Measurements from ENCODE around the gene ATRAID.
A peak's percentile ranks its signal among the peaks of the same experiment; 100 is the strongest.

ATRAID gene

GRCh38 chr2:27211241-27211942 is 449 bp upstream of the ATRAID start:
- H3K36me3 ChIP-seq (ENCODE audit: control insufficient read depth in 4 of 4, insufficient read depth in 4 of 4, low read length in 3 of 4) = peaks cover 8 to 45% (median 23%) of the 10 kb centered on the region in 4 experiments

GRCh38 chr2:27212626-27213471 is 1.0 kb downstream of the ATRAID start:
- no peaks in the 10 kb centered on the region for H3K9me3 ChIP-seq (ENCODE audit: control extremely low read depth in 1 of 5, control insufficient read depth in 4 of 5, insufficient read depth in 2 of 5, low read depth in 1 of 5, low read length in 4 of 5)
- POLR2A ChIA-PET = interaction anchor here (0.6 kb wide), 1 partner anchor 79 kb away, joined by 5 read pairs; no protein-coding TSS in a partner anchor
- H3K4me3 ChIP-seq (ENCODE audit: control insufficient read depth in 1 of 7, extremely low read depth in 1 of 7, insufficient read depth in 4 of 7, low read depth in 2 of 7, low read length in 6 of 7) = peak overlapping the region; percentile 89 to 100 (median 96)
- 7% methylated on average over 30 of the region's 34 CpGs for WGBS (ENCODE audit: insufficient coverage)
- H3K36me3 ChIP-seq (ENCODE audit: control insufficient read depth in 4 of 4, insufficient read depth in 4 of 4, low read length in 3 of 4) = peaks cover 3 to 36% (median 13%) of the 10 kb centered on the region in 4 experiments
- peak overlapping the region; percentile 93 to 97 for H3K27ac ChIP-seq (ENCODE audit: insufficient read depth in 1 of 2, low read depth in 1 of 2, low read length in 2 of 2, poor library complexity in 1 of 2, severe bottlenecking in 2 of 2)
- no peaks in the 10 kb centered on the region for H3K27me3 ChIP-seq (replicated peaks in 2 of 5; ENCODE audit: control insufficient read depth in 4 of 5, insufficient read depth in 5 of 5, low read length in 4 of 5)
- H3K4me1 ChIP-seq (ENCODE audit: control extremely low read depth in 1 of 4, control insufficient read depth in 4 of 4, insufficient read depth in 4 of 4, low read length in 3 of 4) = peaks cover 7 to 39% (median 22%) of the 10 kb centered on the region in 4 experiments
- peak; percentile 59 to 83 (median 78) for DNase-seq
- CTCF ChIA-PET = interaction anchor here (0.5 to 1.5 kb wide), 4 partner anchors 11 to 129 kb away, joined by 3 to 4 read pairs (median 3); no protein-coding TSS in a partner anchor

More at GRCh38 chr2:27211241-27211942, 449 bp upstream of the ATRAID start:
- Histone ChIP-seq H3K9me3 (ENCODE audit: control extremely low read depth in 1 of 5, control insufficient read depth in 4 of 5, insufficient read depth in 2 of 5, low read depth in 1 of 5, low read length in 4 of 5) (no peaks in the 10 kb centered on the region), H3K4me1 (ENCODE audit: control extremely low read depth in 1 of 4, control insufficient read depth in 4 of 4, insufficient read depth in 4 of 4, low read length in 3 of 4) (peaks cover 7 to 28% (median 15%) of the 10 kb centered on the region in 4 experiments), H3K27ac (ENCODE audit: insufficient read depth in 1 of 2, low read depth in 1 of 2, low read length in 2 of 2, poor library complexity in 1 of 2, severe bottlenecking in 2 of 2) (peak overlapping the region in 1 of 2 experiments; percentile 97), H3K27me3 (replicated peaks in 2 of 5; ENCODE audit: control insufficient read depth in 4 of 5, insufficient read depth in 5 of 5, low read length in 4 of 5) (no peaks in the 10 kb centered on the region), H3K4me3 (ENCODE audit: control insufficient read depth in 1 of 7, extremely low read depth in 1 of 7, insufficient read depth in 4 of 7, low read depth in 2 of 7, low read length in 6 of 7) (peak overlapping the region; percentile 62 to 99 (median 93))
- peak in 1 of 3 donors; percentile 18 for DNase-seq
- ChIA-PET CTCF (interaction anchor here (0.9 kb wide), 1 partner anchor 112 kb away, joined by 3 read pairs; no protein-coding TSS in a partner anchor), POLR2A (no interaction called here)
- WGBS (ENCODE audit: insufficient coverage) = 5% methylated on average over 40 of the region's 48 CpGs

- no peak for DNase-seq
- WGBS (ENCODE audit: insufficient coverage) = 83% methylated on average over 1 of the region's 3 CpGs
- H3K27me3 ChIP-seq (replicated peaks in 2 of 5; ENCODE audit: control insufficient read depth in 4 of 5, insufficient read depth in 5 of 5, low read length in 4 of 5) = no peaks in the 10 kb centered on the region
- no peak overlapping the region for H3K27ac ChIP-seq (ENCODE audit: insufficient read depth in 1 of 2, low read depth in 1 of 2, low read length in 2 of 2, poor library complexity in 1 of 2, severe bottlenecking in 2 of 2)
- H3K4me3 ChIP-seq (ENCODE audit: control insufficient read depth in 1 of 7, extremely low read depth in 1 of 7, insufficient read depth in 4 of 7, low read depth in 2 of 7, low read length in 6 of 7) = no peak overlapping the region
- no peaks in the 10 kb centered on the region for H3K9me3 ChIP-seq (ENCODE audit: control extremely low read depth in 1 of 5, control insufficient read depth in 4 of 5, insufficient read depth in 2 of 5, low read depth in 1 of 5, low read length in 4 of 5)
- peaks cover 6 to 29% (median 7%) of the 10 kb centered on the region in 4 experiments for H3K36me3 ChIP-seq (ENCODE audit: control insufficient read depth in 4 of 4, insufficient read depth in 4 of 4, low read length in 3 of 4)
- peaks cover 7 to 47% (median 28%) of the 10 kb centered on the region in 4 experiments for H3K4me1 ChIP-seq (ENCODE audit: control extremely low read depth in 1 of 4, control insufficient read depth in 4 of 4, insufficient read depth in 4 of 4, low read length in 3 of 4)
- ChIA-PET POLR2A (no interaction called here), CTCF (interaction anchor here (1.0 kb wide), 1 partner anchor 24 kb away, joined by 3 read pairs; no protein-coding TSS in a partner anchor)
These were observed 3.1 kb downstream of the ATRAID start for GRCh38 chr2:27214941-27215340.

- WGBS (ENCODE audit: insufficient coverage) = 84% methylated on average over 7 of the region's 13 CpGs
- Histone ChIP-seq H3K36me3 (ENCODE audit: control insufficient read depth in 4 of 4, insufficient read depth in 4 of 4, low read length in 3 of 4) (peaks cover 6 to 39% (median 13%) of the 10 kb centered on the region in 4 experiments), H3K27ac (ENCODE audit: insufficient read depth in 1 of 2, low read depth in 1 of 2, low read length in 2 of 2, poor library complexity in 1 of 2, severe bottlenecking in 2 of 2) (peak overlapping the region in 1 of 2 experiments; percentile 59), H3K4me3 (ENCODE audit: control insufficient read depth in 1 of 7, extremely low read depth in 1 of 7, insufficient read depth in 4 of 7, low read depth in 2 of 7, low read length in 6 of 7) (peak overlapping the region in 6 of 7 experiments; percentile 74 to 92 (median 87)), H3K9me3 (ENCODE audit: control extremely low read depth in 1 of 5, control insufficient read depth in 4 of 5, insufficient read depth in 2 of 5, low read depth in 1 of 5, low read length in 4 of 5) (no peaks in the 10 kb centered on the region), H3K4me1 (ENCODE audit: control extremely low read depth in 1 of 4, control insufficient read depth in 4 of 4, insufficient read depth in 4 of 4, low read length in 3 of 4) (peaks cover 7 to 36% (median 21%) of the 10 kb centered on the region in 4 experiments), H3K27me3 (replicated peaks in 2 of 5; ENCODE audit: control insufficient read depth in 4 of 5, insufficient read depth in 5 of 5, low read length in 4 of 5) (no peaks in the 10 kb centered on the region)
- ChIA-PET CTCF (interaction anchor here (0.9 kb wide), 1 partner anchor 115 kb away, joined by 3 read pairs; no protein-coding TSS in a partner anchor), POLR2A (no interaction called here)
- DNase-seq = no peak
These were observed 4.7 kb downstream of the ATRAID start for GRCh38 chr2:27216416-27217137.

- POLR2A ChIA-PET = no interaction called here
- H3K9me3 ChIP-seq (ENCODE audit: control extremely low read depth in 1 of 5, control insufficient read depth in 4 of 5, insufficient read depth in 2 of 5, low read depth in 1 of 5, low read length in 4 of 5) = no peaks in the 10 kb centered on the region
- DNase-seq = peak; percentile 77 to 85 (median 84)
- CTCF ChIA-PET = no interaction called here
- 2% methylated on average over 55 of the region's 72 CpGs for WGBS (ENCODE audit: insufficient coverage)
- H3K4me3 ChIP-seq (ENCODE audit: control insufficient read depth in 1 of 7, extremely low read depth in 1 of 7, insufficient read depth in 4 of 7, low read depth in 2 of 7, low read length in 6 of 7) = peak within 1 kb of the TSS; percentile 45 to 92 (median 85)
- peaks cover 10 to 48% (median 22%) of the 10 kb centered on the region in 4 experiments for H3K36me3 ChIP-seq (ENCODE audit: control insufficient read depth in 4 of 4, insufficient read depth in 4 of 4, low read length in 3 of 4)
- peak within 1 kb of the TSS; percentile 37 to 59 for H3K27ac ChIP-seq (ENCODE audit: insufficient read depth in 1 of 2, low read depth in 1 of 2, low read length in 2 of 2, poor library complexity in 1 of 2, severe bottlenecking in 2 of 2)
- H3K4me1 ChIP-seq (ENCODE audit: control extremely low read depth in 1 of 4, control insufficient read depth in 4 of 4, insufficient read depth in 4 of 4, low read length in 3 of 4) = peaks cover 7 to 36% (median 21%) of the 10 kb centered on the region in 4 experiments
- no peaks in the 10 kb centered on the region for H3K27me3 ChIP-seq (replicated peaks in 2 of 5; ENCODE audit: control insufficient read depth in 4 of 5, insufficient read depth in 5 of 5, low read length in 4 of 5)
These were observed 5.6 kb downstream of the ATRAID start, which contains the start of gene CAD for GRCh38 chr2:27217173-27218121. TSS of gene CAD (plus strand) at chr2:27217369. CDS start at chr2:27217552, 183 bp downstream.

- DNase-seq = no peak
- H3K4me1 ChIP-seq (ENCODE audit: control extremely low read depth in 1 of 4, control insufficient read depth in 4 of 4, insufficient read depth in 4 of 4, low read length in 3 of 4) = peaks cover under 1 to 25% (median 13%) of the 10 kb centered on the region in 4 experiments
- ChIA-PET POLR2A (no interaction called here), CTCF (interaction anchor here (0.6 to 1.1 kb wide), 3 partner anchors 48 to 362 kb away, joined by 3 read pairs; no protein-coding TSS in a partner anchor)
- peaks cover 13 to 59% (median 31%) of the 10 kb centered on the region in 4 experiments for H3K36me3 ChIP-seq (ENCODE audit: control insufficient read depth in 4 of 4, insufficient read depth in 4 of 4, low read length in 3 of 4)
- WGBS (ENCODE audit: insufficient coverage) = 86% methylated on average over 1 of the region's 4 CpGs
- no peak overlapping the region for H3K27ac ChIP-seq (ENCODE audit: insufficient read depth in 1 of 2, low read depth in 1 of 2, low read length in 2 of 2, poor library complexity in 1 of 2, severe bottlenecking in 2 of 2)
- H3K27me3 ChIP-seq (replicated peaks in 2 of 5; ENCODE audit: control insufficient read depth in 4 of 5, insufficient read depth in 5 of 5, low read length in 4 of 5) = no peaks in the 10 kb centered on the region
- peak overlapping the region in 1 of 7 experiments; percentile 85 for H3K4me3 ChIP-seq (ENCODE audit: control insufficient read depth in 1 of 7, extremely low read depth in 1 of 7, insufficient read depth in 4 of 7, low read depth in 2 of 7, low read length in 6 of 7)
- H3K9me3 ChIP-seq (ENCODE audit: control extremely low read depth in 1 of 5, control insufficient read depth in 4 of 5, insufficient read depth in 2 of 5, low read depth in 1 of 5, low read length in 4 of 5) = no peaks in the 10 kb centered on the region
These were observed 6.8 kb downstream of the ATRAID start for GRCh38 chr2:27218614-27219013.

Measured in common myeloid progenitor, CD34-positive (primary cell).